ENCODE results near the gene SPECC1L.

SPECC1L gene

GRCh38 chr22:24430431-24431308 lies 160.0 kb downstream of the SPECC1L start:
- DNase-seq (ENCODE audit: low read depth): no peak

- no peak for DNase-seq (ENCODE audit: low read depth)
Observed at GRCh38 chr22:24431309-24432034, 160.8 kb downstream of the SPECC1L start.

DNA sequence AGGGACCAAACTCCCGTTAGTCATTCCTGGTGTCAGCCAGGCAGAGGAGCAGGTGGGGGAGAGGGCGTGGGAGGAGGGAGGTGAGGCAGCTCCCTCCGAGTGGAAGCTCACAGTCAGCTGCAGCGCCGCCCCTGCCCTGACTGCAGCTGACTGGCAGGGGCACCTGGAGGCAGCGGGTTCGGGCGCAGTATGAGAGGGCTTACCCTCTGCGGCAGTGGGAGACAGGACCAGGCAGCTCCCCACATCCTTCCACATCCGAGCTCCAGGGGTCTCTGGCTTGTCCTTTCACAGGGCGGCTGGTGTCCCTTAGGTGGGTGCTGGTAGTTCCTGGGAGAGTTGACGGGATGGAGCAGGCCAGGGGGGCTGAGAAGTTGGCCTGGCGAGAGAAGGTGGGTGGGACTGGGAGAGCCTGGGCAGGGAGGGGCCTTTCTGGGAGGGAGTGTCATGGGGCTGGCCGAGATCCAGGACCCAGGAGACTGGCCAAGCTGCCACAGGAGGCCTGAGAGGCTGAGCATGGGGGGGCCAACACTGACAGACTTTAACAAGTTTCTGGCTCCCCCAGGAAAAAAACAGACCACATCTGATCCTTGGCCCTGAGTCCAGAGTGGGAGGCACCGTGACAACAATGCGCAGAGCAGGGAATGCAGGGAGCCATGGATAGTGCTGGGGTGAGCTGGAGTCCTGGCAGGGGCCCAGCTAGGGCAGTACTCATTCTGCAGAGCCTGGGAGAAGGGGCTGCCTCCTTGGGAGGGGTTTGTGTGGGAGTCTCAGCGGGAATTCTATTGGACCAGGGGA lies 161.6 kb downstream of the SPECC1L start:
- DNase-seq (ENCODE audit: low read depth): no peak

GRCh38 chr22:24433001-24433827 lies 162.6 kb downstream of the SPECC1L start:
- DNase-seq (ENCODE audit: low read depth): no peak

GRCh38 chr22:24433828-24434470 lies 163.3 kb downstream of the SPECC1L start:
- DNase-seq (ENCODE audit: low read depth): no peak

DNA sequence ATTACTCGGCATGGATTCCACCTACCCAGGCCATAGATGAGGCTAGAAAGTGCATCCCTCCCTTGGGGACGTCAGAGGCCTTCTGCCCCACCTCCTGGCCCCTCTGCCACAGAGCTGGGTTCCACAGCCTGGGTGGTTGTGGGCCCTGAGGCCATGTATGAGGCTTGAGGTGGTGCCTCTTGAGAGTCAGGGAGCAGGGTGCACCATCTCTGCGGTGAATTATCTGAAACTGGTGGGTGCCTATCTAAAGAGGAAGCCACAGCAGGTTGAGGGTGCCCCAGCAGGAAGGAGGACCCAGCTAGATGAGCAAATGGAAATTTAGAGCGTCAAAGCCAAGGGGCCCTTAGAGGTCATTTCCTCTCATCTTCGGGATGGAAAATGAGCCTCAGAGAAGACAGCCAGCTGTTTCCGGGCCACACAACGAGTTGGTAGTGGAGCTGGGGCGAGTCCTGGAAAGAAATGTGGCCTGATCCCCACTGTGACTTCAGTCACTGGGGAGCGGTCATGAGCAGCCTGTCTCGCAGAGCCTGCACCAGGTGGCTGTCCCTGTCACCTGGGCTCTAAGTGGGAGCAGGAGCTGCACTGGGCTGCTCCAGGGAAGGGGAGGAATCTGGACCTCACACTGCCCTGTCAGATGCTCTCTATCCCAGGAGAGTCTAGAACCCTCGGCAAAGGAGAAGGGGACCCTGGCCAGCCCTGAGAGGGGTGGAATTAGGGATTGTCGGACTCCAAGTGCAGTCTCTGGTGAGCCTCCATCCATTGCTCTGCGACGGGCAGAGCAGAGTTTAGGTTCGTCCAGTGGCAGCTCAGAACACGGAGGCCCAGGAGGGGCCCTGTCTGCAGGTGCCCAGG lies 164.1 kb downstream of the SPECC1L start:
- no peak for DNase-seq (ENCODE audit: low read depth)

DNA sequence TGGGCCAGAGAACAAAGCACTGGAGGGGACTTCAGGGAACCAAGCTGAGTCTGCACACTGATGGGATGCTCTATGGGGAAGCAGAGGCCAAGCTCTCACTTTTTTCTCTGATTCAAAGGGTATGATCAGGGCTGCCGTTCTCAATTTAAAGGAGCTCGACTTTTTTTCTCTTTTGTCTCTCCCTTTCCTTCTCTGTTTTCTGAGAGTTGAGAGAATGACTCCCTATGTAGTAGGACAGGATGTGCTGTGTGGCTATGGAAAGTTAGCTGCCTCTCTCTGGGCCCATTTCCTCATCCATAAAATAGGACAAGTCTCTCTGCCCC lies 164.7 kb downstream of the SPECC1L start:
- no peak for DNase-seq (ENCODE audit: low read depth)

- DNase-seq (ENCODE audit: low read depth): no peak
Observed at GRCh38 chr22:24435861-24436371, 165.3 kb downstream of the SPECC1L start.

- no peak for DNase-seq (ENCODE audit: low read depth)
Observed at GRCh38 chr22:24436553-24436952, 165.9 kb downstream of the SPECC1L start.

GRCh38 chr22:24437091-24437490 lies 166.5 kb downstream of the SPECC1L start:
- no peak for DNase-seq (ENCODE audit: low read depth)

DNA sequence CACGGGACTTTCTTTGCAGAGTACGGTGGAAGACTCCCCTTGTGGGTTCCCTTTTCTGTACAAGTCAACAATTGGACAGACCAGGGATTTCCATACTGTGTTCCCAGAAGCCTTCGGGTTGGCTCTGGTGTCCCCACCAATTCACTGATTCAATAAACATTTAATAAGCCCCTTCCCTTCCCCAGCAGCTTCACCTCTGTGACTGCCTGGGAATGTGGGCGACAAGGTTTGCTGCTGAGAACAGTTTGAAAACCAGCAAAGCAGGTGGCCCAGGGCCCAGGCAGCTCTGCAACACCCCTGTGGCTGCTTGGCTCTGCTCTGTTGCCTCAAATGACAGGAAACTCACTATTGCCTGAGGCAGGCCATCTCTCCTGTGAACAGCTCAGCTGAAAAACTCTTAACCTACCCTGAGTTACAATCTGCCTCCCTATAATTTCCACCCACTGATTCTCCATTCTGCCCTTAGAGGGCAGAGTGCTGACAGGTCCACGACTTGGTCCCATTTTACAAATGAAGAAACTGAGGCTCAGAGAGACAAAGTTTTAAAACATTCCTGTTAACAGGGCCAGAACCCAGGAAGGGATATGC lies 167.2 kb downstream of the SPECC1L start:
- DNase-seq (ENCODE audit: low read depth): no peak

GRCh38 chr22:24440270-24440717 lies 169.7 kb downstream of the SPECC1L start:
- no peak for DNase-seq (ENCODE audit: low read depth)

DNA sequence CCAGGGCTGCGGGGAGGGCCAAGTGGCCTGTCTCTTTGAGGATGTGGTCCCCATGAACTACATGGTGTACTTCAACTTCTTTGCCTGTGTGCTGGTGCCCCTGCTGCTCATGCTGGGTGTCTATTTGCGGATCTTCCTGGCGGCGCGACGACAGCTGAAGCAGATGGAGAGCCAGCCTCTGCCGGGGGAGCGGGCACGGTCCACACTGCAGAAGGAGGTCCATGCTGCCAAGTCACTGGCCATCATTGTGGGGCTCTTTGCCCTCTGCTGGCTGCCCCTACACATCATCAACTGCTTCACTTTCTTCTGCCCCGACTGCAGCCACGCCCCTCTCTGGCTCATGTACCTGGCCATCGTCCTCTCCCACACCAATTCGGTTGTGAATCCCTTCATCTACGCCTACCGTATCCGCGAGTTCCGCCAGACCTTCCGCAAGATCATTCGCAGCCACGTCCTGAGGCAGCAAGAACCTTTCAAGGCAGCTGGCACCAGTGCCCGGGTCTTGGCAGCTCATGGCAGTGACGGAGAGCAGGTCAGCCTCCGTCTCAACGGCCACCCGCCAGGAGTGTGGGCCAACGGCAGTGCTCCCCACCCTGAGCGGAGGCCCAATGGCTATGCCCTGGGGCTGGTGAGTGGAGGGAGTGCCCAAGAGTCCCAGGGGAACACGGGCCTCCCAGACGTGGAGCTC lies 170.2 kb downstream of the SPECC1L start:
- no peak for DNase-seq (ENCODE audit: low read depth)

DNA sequence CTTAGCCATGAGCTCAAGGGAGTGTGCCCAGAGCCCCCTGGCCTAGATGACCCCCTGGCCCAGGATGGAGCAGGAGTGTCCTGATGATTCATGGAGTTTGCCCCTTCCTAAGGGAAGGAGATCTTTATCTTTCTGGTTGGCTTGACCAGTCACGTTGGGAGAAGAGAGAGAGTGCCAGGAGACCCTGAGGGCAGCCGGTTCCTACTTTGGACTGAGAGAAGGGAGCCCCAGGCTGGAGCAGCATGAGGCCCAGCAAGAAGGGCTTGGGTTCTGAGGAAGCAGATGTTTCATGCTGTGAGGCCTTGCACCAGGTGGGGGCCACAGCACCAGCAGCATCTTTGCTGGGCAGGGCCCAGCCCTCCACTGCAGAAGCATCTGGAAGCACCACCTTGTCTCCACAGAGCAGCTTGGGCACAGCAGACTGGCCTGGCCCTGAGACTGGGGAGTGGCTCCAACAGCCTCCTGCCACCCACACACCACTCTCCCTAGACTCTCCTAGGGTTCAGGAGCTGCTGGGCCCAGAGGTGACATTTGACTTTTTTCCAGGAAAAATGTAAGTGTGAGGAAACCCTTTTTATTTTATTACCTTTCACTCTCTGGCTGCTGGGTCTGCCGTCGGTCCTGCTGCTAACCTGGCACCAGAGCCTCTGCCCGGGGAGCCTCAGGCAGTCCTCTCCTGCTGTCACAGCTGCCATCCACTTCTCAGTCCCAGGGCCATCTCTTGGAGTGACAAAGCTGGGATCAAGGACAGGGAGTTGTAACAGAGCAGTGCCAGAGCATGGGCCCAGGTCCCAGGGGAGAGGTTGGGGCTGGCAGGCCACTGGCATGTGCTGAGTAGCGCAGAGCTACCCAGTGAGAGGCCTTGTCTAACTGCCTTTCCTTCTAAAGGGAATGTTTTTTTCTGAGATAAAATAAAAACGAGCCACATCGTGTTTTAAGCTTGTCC lies 171.0 kb downstream of the SPECC1L start:
- no peak for DNase-seq (ENCODE audit: low read depth)

- DNase-seq (ENCODE audit: low read depth): no peak
Observed at GRCh38 chr22:24442352-24442744, 171.7 kb downstream of the SPECC1L start.

DNA sequence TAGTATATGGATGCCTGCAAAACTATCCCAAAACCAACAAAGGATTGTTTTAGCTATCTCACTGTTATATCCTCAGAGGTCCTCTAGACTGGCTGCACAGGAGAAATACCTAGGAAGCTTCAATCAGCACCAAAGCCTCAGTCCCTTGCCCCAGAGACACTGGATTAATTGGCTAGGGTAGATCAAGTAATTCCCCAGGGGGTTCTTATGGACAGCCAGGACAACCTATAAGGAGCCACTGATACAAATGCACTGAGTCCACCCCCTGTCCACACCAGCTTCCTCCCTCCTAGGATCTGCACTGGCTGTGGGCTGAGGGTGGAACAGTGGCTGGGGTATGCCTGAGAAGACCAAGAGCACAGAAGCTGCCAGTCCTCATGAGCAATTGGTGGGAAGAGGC lies 173.0 kb downstream of the SPECC1L start:
- DNase-seq (ENCODE audit: low read depth): no peak

GRCh38 chr22:24444251-24444650 lies 173.6 kb downstream of the SPECC1L start:
- DNase-seq (ENCODE audit: low read depth): no peak
